Activated CD8-positive, alpha-beta memory T cell treated with anti-CD3 and anti-CD28 coated beads, Interleukin-2, amount 50 U/mL, for 24 hours (primary cell): ENCODE data around the gene BCAR3.
"Not testable (repeated sequence)": the region's sequence is repeated elsewhere in the genome, so short reads cannot be mapped to it uniquely, and the experiment has no call there.

Source experiments
- DNase-seq: peaks from one replicate; pipeline ENCODE4 v3.0.0-alpha.2; 2020; ENCODE audit errors: extremely low read depth

The BCAR3 gene

DNA sequence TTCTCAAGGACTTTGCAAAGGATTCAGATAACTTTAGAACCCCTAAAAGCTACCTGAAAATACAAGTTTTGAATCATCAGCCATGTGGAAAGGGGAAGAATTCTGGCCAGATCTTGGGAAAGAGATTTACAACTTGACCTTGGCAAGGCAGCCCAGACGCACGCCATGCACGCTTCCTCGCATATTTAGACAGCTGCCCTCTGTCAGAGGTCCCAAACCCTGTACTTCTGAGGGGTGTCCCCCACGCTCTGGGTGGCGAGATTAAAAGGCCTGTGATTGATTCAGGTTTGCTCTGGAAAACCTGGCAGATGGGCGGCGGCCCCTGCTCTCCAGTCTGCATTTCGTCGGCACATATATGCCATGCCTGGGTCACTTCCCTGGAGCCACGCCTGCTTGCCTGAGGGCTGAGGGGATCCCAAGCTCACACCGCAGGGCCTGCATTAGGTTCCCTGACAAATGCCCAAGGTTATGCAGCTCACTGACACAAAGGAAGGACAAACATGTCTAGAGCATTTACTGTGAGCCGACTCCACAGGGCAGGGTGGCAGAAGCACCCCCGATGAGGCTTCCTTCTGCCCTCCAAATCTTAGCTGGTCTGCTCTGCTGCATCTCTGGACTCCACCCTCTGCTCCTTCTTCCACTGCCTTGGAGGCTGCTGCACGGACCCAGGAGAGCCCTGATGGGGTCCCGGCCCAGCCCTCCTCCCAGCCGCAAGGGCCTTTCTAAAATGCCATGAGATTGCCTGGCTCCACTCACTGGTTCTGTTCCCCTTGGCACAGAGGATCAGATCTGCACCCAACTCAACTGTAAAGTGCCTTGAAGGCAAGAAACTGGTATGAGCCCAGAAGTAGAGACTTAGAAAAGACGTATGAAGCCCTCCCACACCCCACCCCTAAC, 103.9 kb downstream of the BCAR3 start:
- DNase-seq: no peak

DNA sequence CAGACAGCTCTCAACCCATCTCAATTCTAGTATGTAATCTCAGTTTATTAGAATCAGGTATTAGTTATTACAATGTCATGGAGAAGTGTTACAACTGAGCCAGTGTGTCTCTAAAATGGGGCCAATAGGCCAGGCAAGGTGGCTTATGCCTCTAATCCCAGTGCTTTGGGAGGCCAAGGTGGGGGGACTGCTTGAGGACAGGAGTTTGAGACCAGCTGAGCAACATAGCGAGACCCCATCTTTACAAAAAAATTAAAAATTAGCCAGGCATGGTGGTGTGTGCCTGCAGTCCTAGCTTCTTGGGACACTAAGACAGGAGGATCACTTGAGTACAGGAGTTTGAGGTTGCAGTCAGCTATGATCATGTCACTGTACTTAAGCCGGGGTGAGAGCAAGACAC, 104.9 kb downstream of the BCAR3 start:
- DNase-seq: no peak

DNA sequence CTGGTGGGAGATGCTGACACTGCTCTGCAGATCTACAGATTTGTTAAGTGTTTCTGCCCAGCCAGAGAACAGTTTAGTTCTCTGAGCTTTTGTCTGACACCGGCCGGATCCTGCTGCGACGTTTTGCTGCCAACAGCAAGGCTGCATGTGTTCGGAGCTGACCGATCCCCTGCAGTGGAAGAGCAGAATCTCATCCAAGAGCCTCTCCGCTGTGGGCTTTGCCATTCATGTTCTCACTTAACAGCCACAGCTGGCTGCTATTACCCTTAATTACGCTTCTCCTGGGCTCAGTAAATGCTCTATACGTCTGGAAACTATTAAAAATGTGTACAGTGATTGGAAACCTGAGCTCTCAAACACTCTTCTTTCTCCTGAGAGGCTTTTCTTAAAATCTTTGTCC, 105.3 kb downstream of the BCAR3 start:
- no peak for DNase-seq

GRCh38 chr1:93575621-93576284, 105.9 kb downstream of the BCAR3 start:
- no peak for DNase-seq

- DNase-seq: no peak
Observed at GRCh38 chr1:93574991-93575390, 106.6 kb downstream of the BCAR3 start.

DNA sequence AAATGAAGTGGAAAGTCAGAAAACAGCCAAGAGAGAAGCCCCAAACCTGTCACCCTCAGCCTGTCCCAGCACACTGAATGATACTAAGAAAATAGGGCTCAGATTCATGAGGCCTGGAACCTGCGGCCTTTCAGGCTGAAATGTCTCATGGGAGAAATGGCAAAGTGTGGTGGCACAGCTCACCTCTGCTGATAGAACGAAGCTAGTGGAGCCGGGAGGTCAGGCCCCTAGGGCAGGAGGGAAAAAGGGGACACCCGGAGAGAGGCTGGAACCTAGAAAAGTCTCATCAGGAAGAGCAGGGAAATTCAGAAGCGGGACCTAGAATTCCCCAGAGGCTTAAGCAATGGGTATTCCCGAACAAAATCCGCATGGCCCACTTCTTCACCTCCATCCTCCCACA, 107.1 kb downstream of the BCAR3 start:
- no peak for DNase-seq

DNA sequence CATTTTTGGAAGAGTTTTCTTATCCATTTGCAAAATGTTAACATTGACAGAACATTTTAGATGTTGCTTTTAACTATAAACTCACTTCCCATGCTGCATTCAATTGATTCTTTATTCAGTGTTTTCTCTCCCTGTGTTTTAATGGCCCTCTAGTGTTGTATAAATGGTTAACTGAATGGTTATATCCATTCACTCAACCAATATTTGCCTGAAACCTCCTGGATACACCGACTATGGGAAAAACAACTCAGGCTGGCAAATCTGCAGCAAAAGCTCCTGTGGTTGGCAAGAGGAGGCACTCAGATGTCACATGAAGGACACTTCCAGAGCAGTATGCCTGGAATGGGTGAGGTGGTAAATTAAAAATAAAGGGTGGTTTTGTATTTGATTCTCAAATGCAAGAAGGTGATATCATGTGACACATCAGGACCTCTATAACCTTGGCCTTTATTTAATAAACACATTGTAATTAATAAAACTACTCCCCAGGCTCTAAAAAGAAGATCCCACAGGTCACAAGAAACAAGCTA, 107.6 kb downstream of the BCAR3 start:
- no peak for DNase-seq

GRCh38 chr1:93571623-93572310, 109.9 kb downstream of the BCAR3 start:
- DNase-seq: no peak

DNA sequence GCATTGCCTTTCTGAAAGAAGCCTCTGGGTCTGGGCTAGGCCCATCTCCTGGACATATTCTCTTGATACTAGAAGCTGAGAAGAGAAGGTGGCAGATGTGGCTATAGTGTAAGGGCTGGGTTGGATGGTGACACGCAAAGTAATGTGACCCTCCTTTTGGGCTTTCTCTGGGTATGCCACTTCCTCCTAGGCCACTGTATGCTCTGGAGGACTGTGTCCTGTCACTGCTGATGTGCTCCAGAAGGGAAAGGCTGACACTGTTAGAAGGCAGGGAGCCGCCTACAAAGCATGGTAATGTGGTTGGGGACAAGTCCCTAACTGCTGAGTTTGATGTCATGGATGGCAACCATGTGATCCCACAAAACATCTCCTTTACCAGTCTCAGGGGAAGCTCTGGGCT, 112.1 kb downstream of the BCAR3 start:
- no peak for DNase-seq

DNA sequence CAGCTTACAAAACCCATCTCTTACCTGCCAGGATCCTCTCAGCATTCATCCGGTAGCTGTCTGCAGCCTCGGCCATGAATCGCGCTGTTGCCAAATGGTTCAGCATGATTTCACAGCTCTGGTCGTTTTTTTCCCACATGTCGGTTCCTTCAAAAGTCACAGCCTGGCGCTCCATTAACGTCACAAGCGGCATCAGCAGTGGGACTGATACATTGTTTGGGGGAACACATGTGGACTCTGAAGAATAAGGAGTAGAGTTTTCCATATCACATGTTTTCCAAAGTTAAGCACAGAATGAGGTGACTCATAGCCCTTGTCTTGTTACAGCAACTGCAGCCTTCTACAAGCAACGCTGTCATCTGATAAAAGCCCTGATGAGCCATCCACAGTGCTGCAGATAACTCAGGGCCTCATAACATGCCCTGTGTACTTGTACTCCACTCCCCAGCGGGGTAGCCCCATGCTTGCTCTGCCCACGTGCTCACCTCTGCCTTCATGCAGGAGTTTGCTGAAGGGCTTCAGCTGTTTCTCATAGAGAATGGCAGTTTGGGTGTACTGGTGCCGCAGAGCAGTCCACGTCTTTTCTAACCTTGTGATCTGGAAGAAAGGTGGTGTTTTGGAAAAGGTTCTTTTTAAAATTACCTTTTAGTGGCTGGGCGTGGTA, 114.2 kb downstream of the BCAR3 start:
- no peak for DNase-seq

DNA sequence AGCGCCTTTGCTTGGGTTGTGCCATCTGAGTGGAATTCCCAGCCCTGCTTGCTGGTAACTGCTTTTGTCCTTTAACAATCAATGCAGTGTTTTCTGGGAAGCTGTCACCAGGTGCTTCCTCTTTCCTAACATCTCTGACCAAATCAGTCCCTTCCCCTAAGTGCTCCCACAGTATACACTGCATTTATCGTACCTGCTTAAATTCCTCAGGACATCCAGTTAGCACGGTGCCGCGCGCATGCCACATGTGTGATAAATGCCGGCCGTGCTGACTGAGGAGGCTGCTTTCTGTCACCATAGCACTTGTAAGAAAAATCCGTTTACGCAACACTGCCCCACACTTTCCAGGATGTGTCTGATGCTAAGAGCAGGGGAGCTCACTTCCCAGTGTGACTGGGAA, 115.4 kb downstream of the BCAR3 start:
- no peak for DNase-seq

- no peak for DNase-seq
Observed at GRCh38 chr1:93565496-93566206, 116.0 kb downstream of the BCAR3 start.

GRCh38 chr1:93559695-93560094, 121.9 kb downstream of the BCAR3 start:
- no peak for DNase-seq

- no peak for DNase-seq
Observed at GRCh38 chr1:93559045-93559444, 122.6 kb downstream of the BCAR3 start.

- no peak for DNase-seq
Observed at GRCh38 chr1:93556291-93556690, 125.3 kb downstream of the BCAR3 start.

DNA sequence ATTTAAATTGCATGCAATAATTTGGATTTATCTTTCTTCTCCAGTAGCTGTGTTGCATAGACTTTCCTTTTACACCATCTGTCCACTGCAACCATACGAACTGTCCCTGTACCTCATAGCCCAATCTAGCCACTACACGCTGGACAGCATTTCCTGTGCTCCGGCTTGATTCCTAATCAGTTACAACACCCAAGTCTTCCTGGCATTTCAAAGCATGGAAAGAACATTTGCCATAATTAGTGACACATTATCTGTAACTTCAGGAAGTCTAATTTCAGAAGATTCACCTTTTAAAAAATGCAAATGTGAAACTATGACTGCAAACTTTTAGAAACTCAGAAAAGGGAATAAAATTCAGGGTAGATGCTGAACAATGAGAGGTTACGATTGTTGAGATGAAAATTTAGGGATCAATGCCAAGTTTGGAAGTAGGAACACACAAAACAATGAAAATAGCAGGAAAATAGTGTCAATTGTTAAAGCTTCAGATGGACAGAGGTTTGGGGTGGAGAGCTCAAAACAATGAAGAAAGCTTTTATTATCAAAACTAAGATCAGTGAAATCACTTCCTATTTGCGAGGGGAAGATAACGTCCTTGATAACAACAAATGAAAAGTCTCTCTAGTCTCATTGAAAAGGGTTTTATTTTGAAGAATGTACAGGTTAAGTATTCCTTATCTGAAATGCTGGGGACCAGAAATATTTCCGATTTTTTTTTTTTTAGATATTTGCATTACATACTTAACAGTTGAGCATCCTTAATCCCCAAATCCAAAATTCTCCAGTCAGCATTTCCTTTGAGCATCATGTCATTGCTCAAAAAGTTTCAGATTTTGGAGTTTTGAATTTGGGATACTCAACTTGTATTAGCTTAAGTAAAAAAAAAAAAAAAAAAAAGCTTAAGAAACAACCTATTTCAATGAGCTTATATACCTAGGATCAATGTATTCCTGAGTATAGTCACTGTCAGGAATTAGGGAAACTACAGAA, 126.5 kb downstream of the BCAR3 start:
- no peak for DNase-seq

DNA sequence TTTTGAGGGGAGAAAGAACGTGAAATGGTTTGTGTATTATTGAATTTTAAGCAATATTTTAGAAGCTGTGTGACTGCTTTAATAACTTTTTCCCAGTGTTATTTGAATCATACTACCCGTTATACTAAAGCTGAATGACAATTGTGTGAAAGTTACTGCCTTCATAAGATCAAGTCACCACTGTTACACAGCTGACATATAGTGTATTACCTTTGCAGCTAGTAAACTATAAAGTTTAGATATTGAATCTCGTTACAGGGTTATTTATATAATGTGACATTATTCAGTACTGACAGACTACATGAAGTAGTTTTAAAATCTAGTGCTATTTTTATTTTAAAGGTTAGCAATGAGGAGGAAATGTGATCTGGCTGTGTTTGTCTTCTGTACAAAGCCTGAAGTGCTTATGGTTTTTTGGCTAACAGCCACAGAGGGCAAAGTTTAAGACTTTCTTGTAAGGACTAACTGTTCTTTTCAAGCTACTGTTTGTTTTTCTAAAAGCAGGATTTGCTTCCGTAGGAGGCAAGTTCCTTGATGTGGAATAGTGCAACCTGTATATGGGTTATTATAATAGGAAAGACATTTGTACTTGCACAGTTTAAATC, 127.6 kb downstream of the BCAR3 start:
- not testable (repeated sequence) for DNase-seq

DNA sequence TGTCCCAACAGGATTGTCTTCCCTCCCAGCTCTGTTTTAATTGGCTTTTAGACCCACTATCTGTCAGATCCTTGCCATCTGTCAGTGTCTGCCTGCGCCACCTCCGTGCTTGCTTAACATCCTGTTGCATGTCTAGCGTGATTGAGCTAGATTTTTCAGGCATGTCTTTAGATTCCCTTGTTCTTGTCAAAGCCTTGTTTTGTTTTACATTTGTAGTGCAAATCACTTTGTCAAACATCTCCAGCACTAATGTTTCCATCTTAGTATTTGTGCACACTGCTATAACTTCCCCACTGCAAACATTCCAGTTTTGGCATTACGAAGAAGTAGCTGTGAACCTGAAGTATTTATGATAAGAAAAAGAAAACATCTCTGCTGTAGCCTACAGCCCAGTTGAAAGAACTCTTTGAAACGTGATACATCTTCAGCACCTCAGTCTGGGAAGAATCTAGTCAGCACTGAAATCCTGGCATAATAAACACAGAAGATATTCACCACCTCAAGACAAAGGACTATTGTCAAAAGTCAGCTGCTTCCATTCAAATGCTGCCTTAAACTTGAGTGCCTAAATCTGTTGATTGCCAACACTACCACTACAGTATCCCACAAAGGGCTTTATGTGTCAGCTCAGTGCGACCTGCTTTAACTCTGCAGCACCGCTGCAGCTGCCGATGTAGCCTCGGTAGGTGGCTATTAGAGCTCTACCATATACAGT, 128.7 kb downstream of the BCAR3 start:
- no peak for DNase-seq

- DNase-seq: no peak
Observed at GRCh38 chr1:93549811-93550210, 131.8 kb downstream of the BCAR3 start.
